ENCODE measurements around the gene ACTA1.

Gene ACTA1

DNA sequence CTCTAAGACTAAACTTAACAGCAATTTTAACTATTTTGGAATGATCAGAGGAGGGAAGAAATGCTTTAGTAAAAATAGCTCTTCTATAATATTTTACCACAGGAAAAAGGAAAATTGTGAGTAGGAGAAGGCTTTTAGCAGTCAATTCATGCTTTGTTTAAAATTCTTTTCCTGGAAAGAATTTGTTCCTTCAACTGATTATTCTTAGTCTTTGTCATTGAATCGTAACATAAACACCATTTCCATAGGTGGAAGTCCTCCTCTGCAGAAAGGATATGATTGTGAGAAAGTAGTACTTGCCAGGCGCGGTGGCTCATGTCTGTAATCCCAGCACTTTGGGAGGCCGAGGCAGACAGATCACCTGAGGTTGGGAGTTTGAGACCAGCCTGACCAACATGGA, 11.9 kb upstream of the ACTA1 start:
- no peaks in the 10 kb centered on the region for H3K9me3 ChIP-seq (ENCODE audit: control insufficient read depth in 2 of 2, low read length in 2 of 2)
- no peak overlapping the region for H3K9ac ChIP-seq (ENCODE audit: low read depth in 1 of 2, low read length in 2 of 2)
- no peak overlapping the region for H3K4me3 ChIP-seq (ENCODE audit: low read length in 2 of 2)
- no peaks in the 10 kb centered on the region for H3K27me3 ChIP-seq (ENCODE audit: control insufficient read depth in 2 of 2, insufficient read depth in 2 of 2, low read length in 2 of 2)
- H3K4me1 ChIP-seq (ENCODE audit: control insufficient read depth in 2 of 2, insufficient read depth in 2 of 2, low read length in 2 of 2) = no peaks in the 10 kb centered on the region
- peaks cover 26 to 35% of the 10 kb centered on the region in 2 donors for H3K36me3 ChIP-seq (ENCODE audit: control insufficient read depth in 2 of 2, insufficient read depth in 2 of 2, low read length in 2 of 2)
- H3K27ac ChIP-seq (ENCODE audit: low read depth in 2 of 2, low read length in 2 of 2) = no peak overlapping the region

DNA sequence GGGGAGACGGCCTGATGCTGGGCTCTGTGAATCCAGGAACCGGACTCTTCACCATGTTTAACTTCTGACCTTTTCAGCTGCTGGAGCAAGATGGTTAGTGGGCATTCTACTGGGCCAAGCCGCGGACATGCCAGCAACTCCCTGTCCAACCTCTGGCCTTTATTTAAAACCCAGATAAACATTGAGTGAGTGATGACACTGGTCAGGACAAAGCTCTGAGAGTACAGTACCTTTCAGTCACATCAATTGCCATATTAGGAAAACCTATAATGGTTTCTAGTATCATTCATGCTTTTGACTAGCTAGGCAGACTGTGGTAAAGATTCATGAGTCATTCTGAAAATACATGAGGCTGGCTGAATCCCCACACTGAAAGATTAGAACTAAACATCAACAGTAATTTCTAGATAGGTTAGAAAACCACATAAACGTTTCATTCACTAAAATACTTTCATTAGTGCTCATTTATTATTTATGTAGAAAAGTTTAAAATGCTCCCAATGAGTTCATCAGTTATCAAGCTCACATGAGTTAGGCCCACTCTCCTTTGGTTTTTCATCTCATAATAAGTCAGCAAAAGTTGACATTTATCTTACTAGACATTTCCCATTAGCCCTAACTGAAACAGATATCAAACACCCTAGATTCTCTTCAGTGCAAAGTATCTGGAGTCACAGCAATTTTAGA, 7.1 kb upstream of the ACTA1 start:
- H3K36me3 ChIP-seq (ENCODE audit: control insufficient read depth in 2 of 2, insufficient read depth in 2 of 2, low read length in 2 of 2) = peaks cover 14 to 34% of the 10 kb centered on the region in 2 donors

DNA sequence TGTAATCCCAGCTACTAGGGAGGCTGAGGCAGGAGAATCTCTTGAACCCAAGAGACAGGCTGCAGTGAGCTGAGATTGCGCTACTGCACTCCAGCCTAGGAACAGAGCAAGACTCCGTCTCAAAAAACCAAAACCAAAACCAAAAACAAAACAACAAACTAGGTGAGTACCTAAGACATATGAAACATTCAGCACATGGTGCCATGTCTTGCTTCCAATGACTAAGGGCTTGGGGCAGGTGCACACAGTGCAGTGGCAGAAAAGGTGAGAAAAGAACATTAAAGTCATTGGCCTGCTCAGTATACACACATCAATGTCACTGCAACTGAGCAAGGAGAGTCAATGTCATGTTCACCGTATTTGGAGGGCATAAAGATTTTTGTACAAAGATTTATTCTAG, 4.1 kb upstream of the ACTA1 start:
- Histone ChIP-seq H3K4me1 (ENCODE audit: control insufficient read depth in 2 of 2, insufficient read depth in 2 of 2, low read length in 2 of 2) (no peaks in the 10 kb centered on the region), H3K9ac (ENCODE audit: low read depth in 1 of 2, low read length in 2 of 2) (no peak overlapping the region), H3K27me3 (ENCODE audit: control insufficient read depth in 2 of 2, insufficient read depth in 2 of 2, low read length in 2 of 2) (peaks cover 10 to 19% of the 10 kb centered on the region in 2 donors), H3K9me3 (ENCODE audit: control insufficient read depth in 2 of 2, low read length in 2 of 2) (no peaks in the 10 kb centered on the region), H3K27ac (ENCODE audit: low read depth in 2 of 2, low read length in 2 of 2) (no peak overlapping the region), H3K4me3 (ENCODE audit: low read length in 2 of 2) (no peak overlapping the region), H3K36me3 (ENCODE audit: control insufficient read depth in 2 of 2, insufficient read depth in 2 of 2, low read length in 2 of 2) (peaks cover 10 to 23% of the 10 kb centered on the region in 2 donors)

More for the DNA sequence above, 7.1 kb upstream of the ACTA1 start:
- no peak overlapping the region for H3K4me3 ChIP-seq (ENCODE audit: low read length in 2 of 2)
- H3K4me1 ChIP-seq (ENCODE audit: control insufficient read depth in 2 of 2, insufficient read depth in 2 of 2, low read length in 2 of 2) = no peaks in the 10 kb centered on the region
- H3K27me3 ChIP-seq (ENCODE audit: control insufficient read depth in 2 of 2, insufficient read depth in 2 of 2, low read length in 2 of 2) = peaks cover 0 to under 1% of the 10 kb centered on the region in 2 donors
- H3K9me3 ChIP-seq (ENCODE audit: control insufficient read depth in 2 of 2, low read length in 2 of 2) = no peaks in the 10 kb centered on the region
- no peak overlapping the region for H3K27ac ChIP-seq (ENCODE audit: low read depth in 2 of 2, low read length in 2 of 2)
- H3K9ac ChIP-seq (ENCODE audit: low read depth in 1 of 2, low read length in 2 of 2) = no peak overlapping the region

DNA sequence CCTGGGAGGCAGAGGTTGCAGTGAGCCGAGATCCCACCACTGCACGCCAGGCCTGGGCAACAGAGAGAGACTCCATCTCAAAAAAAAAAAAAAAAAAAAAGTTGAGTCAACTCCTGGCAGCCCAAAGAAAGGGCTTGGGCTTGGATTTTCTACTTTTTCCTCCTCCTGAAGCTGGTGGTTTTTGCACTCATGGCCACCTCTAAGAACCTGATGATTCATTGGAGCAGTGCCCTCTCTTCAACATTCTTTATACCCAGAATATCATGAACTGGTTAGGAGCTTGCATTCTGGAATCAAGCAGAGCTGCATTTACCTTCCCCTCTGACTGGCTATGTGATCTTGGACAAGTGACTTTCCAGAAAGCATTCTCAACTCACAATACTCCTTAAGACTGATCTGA, 3.5 kb upstream of the ACTA1 start:
- H3K9ac ChIP-seq (ENCODE audit: low read depth in 1 of 2, low read length in 2 of 2) = no peak overlapping the region
- H3K9me3 ChIP-seq (ENCODE audit: control insufficient read depth in 2 of 2, low read length in 2 of 2) = no peaks in the 10 kb centered on the region
- H3K27me3 ChIP-seq (ENCODE audit: control insufficient read depth in 2 of 2, insufficient read depth in 2 of 2, low read length in 2 of 2) = peaks cover 16 to 24% of the 10 kb centered on the region in 2 donors
- no peak overlapping the region for H3K4me3 ChIP-seq (ENCODE audit: low read length in 2 of 2)
- H3K27ac ChIP-seq (ENCODE audit: low read depth in 2 of 2, low read length in 2 of 2) = no peak overlapping the region
- H3K4me1 ChIP-seq (ENCODE audit: control insufficient read depth in 2 of 2, insufficient read depth in 2 of 2, low read length in 2 of 2) = no peaks in the 10 kb centered on the region
- H3K36me3 ChIP-seq (ENCODE audit: control insufficient read depth in 2 of 2, insufficient read depth in 2 of 2, low read length in 2 of 2) = peaks cover 10 to 23% of the 10 kb centered on the region in 2 donors

DNA sequence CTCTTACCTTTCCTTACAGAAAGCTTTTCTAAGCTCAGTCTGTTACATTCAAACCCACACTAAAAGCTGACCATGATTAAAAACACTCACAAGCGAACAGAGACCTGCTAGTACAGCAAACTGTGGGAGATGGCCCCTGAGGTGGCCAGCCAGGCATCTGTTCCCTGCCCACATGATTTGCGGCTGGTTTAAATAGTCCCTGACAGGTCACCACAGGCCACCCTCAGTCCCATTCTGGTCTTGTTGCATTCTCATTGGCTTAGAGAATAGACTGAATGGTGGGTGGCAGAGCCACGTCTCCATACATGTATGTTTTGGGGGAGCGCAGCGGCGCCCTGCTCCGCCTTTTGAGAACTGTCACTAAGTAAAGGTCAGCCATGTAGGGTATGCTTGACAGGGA, 2.3 kb upstream of the ACTA1 start:
- Histone ChIP-seq H3K9ac (ENCODE audit: low read depth in 1 of 2, low read length in 2 of 2) (no peak overlapping the region), H3K27me3 (ENCODE audit: control insufficient read depth in 2 of 2, insufficient read depth in 2 of 2, low read length in 2 of 2) (peaks cover 25 to 33% of the 10 kb centered on the region in 2 donors), H3K9me3 (ENCODE audit: control insufficient read depth in 2 of 2, low read length in 2 of 2) (no peaks in the 10 kb centered on the region), H3K4me3 (ENCODE audit: low read length in 2 of 2) (no peak overlapping the region), H3K27ac (ENCODE audit: low read depth in 2 of 2, low read length in 2 of 2) (no peak overlapping the region), H3K36me3 (ENCODE audit: control insufficient read depth in 2 of 2, insufficient read depth in 2 of 2, low read length in 2 of 2) (peaks cover 3 to 13% of the 10 kb centered on the region in 2 donors), H3K4me1 (ENCODE audit: control insufficient read depth in 2 of 2, insufficient read depth in 2 of 2, low read length in 2 of 2) (peaks cover 0 to 4% of the 10 kb centered on the region in 2 donors)

DNA sequence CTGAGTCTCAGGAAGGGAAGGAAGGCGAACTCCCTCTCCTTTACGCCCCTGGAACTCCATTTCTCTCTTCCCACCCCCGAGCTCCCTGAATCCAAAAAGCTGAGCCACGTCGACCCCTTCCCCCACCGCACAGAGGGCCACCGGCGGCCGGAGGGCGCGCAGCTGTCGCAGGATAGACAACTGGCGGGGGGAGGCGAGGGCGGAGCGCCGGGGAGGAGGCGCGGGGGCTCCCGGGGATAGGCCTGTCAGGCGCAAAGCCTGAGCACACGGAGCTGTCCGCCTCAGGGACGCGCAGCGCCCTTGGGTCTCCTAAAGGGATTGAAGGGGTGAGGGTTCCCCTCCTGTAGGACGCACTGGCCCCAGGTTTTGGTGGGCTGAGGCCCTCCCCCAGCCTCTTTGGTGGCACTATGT, 752 bp upstream of the ACTA1 start:
- H3K27me3 ChIP-seq (ENCODE audit: control insufficient read depth in 2 of 2, insufficient read depth in 2 of 2, low read length in 2 of 2) = peaks cover 37 to 46% of the 10 kb centered on the region in 2 donors
- H3K27ac ChIP-seq (ENCODE audit: low read depth in 2 of 2, low read length in 2 of 2) = no peak overlapping the region
- H3K4me3 ChIP-seq (ENCODE audit: low read length in 2 of 2) = no peak overlapping the region
- H3K9me3 ChIP-seq (ENCODE audit: control insufficient read depth in 2 of 2, low read length in 2 of 2) = no peaks in the 10 kb centered on the region
- peaks cover 0 to under 1% of the 10 kb centered on the region in 2 donors for H3K36me3 ChIP-seq (ENCODE audit: control insufficient read depth in 2 of 2, insufficient read depth in 2 of 2, low read length in 2 of 2)
- H3K4me1 ChIP-seq (ENCODE audit: control insufficient read depth in 2 of 2, insufficient read depth in 2 of 2, low read length in 2 of 2) = peaks cover 0 to 4% of the 10 kb centered on the region in 2 donors
- H3K9ac ChIP-seq (ENCODE audit: low read depth in 1 of 2, low read length in 2 of 2) = no peak overlapping the region

DNA sequence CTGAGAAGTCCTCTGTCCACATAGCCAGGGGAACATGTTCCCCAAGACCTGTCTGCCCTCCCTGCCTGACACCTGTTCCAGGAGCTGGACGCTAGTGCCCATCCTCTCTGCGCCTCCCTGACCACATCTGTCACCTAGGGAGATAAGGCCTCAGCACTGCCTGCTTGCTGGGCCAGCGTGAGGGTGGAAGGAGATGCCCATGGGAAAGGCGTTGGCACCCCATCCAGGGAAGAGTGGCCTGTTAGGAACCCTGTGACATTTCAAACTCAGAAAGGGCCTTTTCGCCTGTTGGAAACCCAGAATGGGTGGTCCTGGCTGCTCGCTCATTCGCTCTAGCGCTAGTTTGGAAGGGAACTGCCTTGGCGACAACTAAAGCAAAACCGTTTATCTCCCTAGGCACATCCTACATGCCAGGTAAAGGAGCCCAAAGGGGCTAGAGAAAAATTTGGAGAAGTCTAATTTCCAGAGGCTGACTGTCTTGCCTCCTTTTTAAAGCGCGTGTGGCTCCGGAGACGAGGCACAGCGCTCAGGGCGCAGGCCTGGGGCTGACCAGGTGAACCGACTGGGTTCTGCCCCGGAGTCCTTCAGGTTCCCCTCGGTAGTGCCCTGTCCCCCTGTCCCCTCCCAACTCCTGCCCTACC, 410 bp downstream of the ACTA1 start:
- H3K9me3 ChIP-seq (ENCODE audit: control insufficient read depth in 2 of 2, low read length in 2 of 2) = no peaks in the 10 kb centered on the region
- no peaks in the 10 kb centered on the region for H3K36me3 ChIP-seq (ENCODE audit: control insufficient read depth in 2 of 2, insufficient read depth in 2 of 2, low read length in 2 of 2)
- no peak overlapping the region for H3K9ac ChIP-seq (ENCODE audit: low read depth in 1 of 2, low read length in 2 of 2)
- H3K27ac ChIP-seq (ENCODE audit: low read depth in 2 of 2, low read length in 2 of 2) = no peak overlapping the region
- H3K4me3 ChIP-seq (ENCODE audit: low read length in 2 of 2) = no peak overlapping the region
- H3K27me3 ChIP-seq (ENCODE audit: control insufficient read depth in 2 of 2, insufficient read depth in 2 of 2, low read length in 2 of 2) = peaks cover 37 to 49% of the 10 kb centered on the region in 2 donors
- H3K4me1 ChIP-seq (ENCODE audit: control insufficient read depth in 2 of 2, insufficient read depth in 2 of 2, low read length in 2 of 2) = peaks cover 0 to 4% of the 10 kb centered on the region in 2 donors

DNA sequence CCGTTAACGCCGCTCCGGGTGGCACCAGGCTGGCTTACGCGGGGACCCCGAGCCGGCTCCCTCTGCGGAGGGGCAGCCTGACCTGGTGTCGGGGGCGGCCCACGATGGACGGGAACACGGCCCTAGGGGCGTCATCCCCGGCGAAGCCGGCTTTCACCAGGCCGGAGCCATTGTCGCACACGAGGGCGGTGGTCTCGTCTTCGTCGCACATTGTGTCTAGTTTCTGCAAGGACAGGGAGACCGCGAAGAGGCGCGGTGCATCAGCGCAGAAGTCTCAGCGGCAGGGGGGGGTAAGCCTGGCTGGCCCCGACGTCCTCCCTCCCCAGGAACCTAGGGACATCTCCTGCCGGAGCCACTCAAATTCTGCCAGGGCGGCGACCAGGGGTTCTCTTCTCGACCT, 989 bp downstream of the ACTA1 start:
- H3K27me3 ChIP-seq (ENCODE audit: control insufficient read depth in 2 of 2, insufficient read depth in 2 of 2, low read length in 2 of 2) = peaks cover 37 to 49% of the 10 kb centered on the region in 2 donors
- no peak overlapping the region for H3K27ac ChIP-seq (ENCODE audit: low read depth in 2 of 2, low read length in 2 of 2)
- no peaks in the 10 kb centered on the region for H3K9me3 ChIP-seq (ENCODE audit: control insufficient read depth in 2 of 2, low read length in 2 of 2)
- H3K36me3 ChIP-seq (ENCODE audit: control insufficient read depth in 2 of 2, insufficient read depth in 2 of 2, low read length in 2 of 2) = no peaks in the 10 kb centered on the region
- H3K4me3 ChIP-seq (ENCODE audit: low read length in 2 of 2) = no peak overlapping the region
- H3K9ac ChIP-seq (ENCODE audit: low read depth in 1 of 2, low read length in 2 of 2) = no peak overlapping the region
- H3K4me1 ChIP-seq (ENCODE audit: control insufficient read depth in 2 of 2, insufficient read depth in 2 of 2, low read length in 2 of 2) = peaks cover 0 to 4% of the 10 kb centered on the region in 2 donors

DNA sequence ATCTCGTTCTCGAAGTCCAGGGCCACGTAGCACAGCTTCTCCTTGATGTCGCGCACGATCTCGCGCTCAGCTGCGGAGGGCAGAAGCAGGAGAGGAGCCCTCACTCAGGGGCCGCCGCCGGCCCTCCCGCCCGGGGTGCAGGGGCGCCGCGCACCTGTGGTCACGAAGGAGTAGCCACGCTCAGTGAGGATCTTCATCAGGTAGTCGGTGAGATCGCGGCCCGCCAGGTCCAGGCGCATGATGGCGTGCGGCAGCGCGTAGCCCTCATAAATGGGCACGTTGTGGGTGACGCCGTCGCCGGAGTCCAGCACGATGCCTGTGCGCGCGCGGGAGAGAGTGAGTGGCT, 1.8 kb downstream of the ACTA1 start:
- H3K27ac ChIP-seq (ENCODE audit: low read depth in 2 of 2, low read length in 2 of 2) = no peak overlapping the region
- no peak overlapping the region for H3K4me3 ChIP-seq (ENCODE audit: low read length in 2 of 2)

DNA sequence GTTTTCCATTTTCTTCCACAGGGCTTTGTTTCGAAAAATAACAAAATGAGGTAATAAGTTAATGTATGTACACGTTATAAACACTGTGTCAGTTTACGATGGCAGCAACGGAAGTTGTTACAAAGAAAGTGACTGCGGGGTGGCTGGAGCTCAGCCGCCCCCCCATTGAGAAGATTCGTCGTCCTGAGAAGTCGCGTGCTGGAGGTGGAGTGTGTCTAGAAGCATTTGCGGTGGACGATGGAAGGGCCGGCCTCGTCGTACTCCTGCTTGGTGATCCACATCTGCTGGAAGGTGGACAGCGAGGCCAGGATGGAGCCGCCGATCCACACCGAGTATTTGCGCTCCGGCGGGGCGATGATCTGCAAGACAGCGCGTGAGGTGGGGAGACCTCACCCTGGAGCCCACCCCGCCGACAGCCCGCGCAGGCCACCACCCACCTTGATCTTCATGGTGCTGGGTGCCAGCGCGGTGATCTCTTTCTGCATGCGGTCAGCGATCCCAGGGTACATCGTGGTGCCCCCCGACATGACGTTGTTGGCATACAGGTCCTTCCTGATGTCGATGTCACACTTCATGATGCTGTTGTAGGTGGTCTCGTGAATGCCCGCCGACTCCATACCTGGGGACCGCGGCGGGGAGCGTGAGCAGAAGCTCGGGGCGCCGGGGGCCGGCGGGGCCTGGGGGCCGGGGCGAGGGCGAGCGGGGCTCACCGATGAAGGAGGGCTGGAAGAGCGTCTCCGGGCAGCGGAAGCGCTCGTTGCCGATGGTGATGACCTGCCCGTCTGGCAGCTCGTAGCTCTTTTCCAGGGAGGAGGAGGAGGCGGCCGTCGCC, 2.4 kb downstream of the ACTA1 start:
- Histone ChIP-seq H3K9me3 (ENCODE audit: control insufficient read depth in 2 of 2, low read length in 2 of 2) (no peaks in the 10 kb centered on the region), H3K27me3 (ENCODE audit: control insufficient read depth in 2 of 2, insufficient read depth in 2 of 2, low read length in 2 of 2) (peaks cover 37 to 53% of the 10 kb centered on the region in 2 donors), H3K36me3 (ENCODE audit: control insufficient read depth in 2 of 2, insufficient read depth in 2 of 2, low read length in 2 of 2) (no peaks in the 10 kb centered on the region), H3K4me1 (ENCODE audit: control insufficient read depth in 2 of 2, insufficient read depth in 2 of 2, low read length in 2 of 2) (peaks cover 0 to 4% of the 10 kb centered on the region in 2 donors), H3K27ac (ENCODE audit: low read depth in 2 of 2, low read length in 2 of 2) (no peak overlapping the region), H3K4me3 (ENCODE audit: low read length in 2 of 2) (no peak overlapping the region), H3K9ac (ENCODE audit: low read depth in 1 of 2, low read length in 2 of 2) (no peak overlapping the region)

More for the DNA sequence above, 1.8 kb downstream of the ACTA1 start:
- no peak overlapping the region for H3K9ac ChIP-seq (ENCODE audit: low read depth in 1 of 2, low read length in 2 of 2)
- H3K36me3 ChIP-seq (ENCODE audit: control insufficient read depth in 2 of 2, insufficient read depth in 2 of 2, low read length in 2 of 2) = no peaks in the 10 kb centered on the region
- no peaks in the 10 kb centered on the region for H3K9me3 ChIP-seq (ENCODE audit: control insufficient read depth in 2 of 2, low read length in 2 of 2)
- peaks cover 37 to 49% of the 10 kb centered on the region in 2 donors for H3K27me3 ChIP-seq (ENCODE audit: control insufficient read depth in 2 of 2, insufficient read depth in 2 of 2, low read length in 2 of 2)
- peaks cover 0 to 4% of the 10 kb centered on the region in 2 donors for H3K4me1 ChIP-seq (ENCODE audit: control insufficient read depth in 2 of 2, insufficient read depth in 2 of 2, low read length in 2 of 2)
